ENCODE data around the gene STOML1. TPM values are rescaled to one million over a fixed set of nuclear protein-coding genes. Genes with fewer than 3 reads are reported as not detected.

STOML1 gene
- total and polyA plus RNA-seq, 10 of the 15 experiments (the other 5 are each of a cell fraction or from before 2014, with no cell fraction given): 0.14 to 13.6 (median 8.3) TPM

- no peak for FAIRE-seq
- 84% methylated on average over 9 of the region's 9 CpGs for WGBS (ENCODE audit: insufficient coverage, insufficient replicate concordance, low lambda C conversion rate, missing lambda C conversion rate)
- Histone ChIP-seq H3K27ac (ENCODE audit: control insufficient read depth, insufficient read depth) (no peak overlapping the region), H4K20me1 (ENCODE audit: control insufficient read depth, insufficient read depth) (no peaks in the 10 kb centered on the region), H3K9ac (ENCODE audit: control insufficient read depth, insufficient read depth, low read length) (no peak overlapping the region), H3K4me1 (ENCODE audit: control insufficient read depth, insufficient read depth, low read length) (peaks cover 44% of the 10 kb centered on the region), H3K4me2 (ENCODE audit: control insufficient read depth, insufficient read depth) (no peak overlapping the region), H3K4me3 (no peak overlapping the region), H3K9me3 (replicated peaks; ENCODE audit: control insufficient read depth, insufficient read depth, low read length) (no peaks in the 10 kb centered on the region), H3K36me3 (ENCODE audit: control insufficient read depth in 2 of 2, insufficient read depth in 2 of 2, low read length in 1 of 2) (no peaks in the 10 kb centered on the region; a peak in 1 of 4 replicates), H2AFZ (ENCODE audit: control insufficient read depth, low read depth, low read length) (no peak overlapping the region), H3K79me2 (ENCODE audit: control insufficient read depth, insufficient read depth, low read length) (peaks cover 4% of the 10 kb centered on the region; the same call in 1 of the 2 replicates), H3K27me3 (replicated peaks in 1 of 2; ENCODE audit: control insufficient read depth in 2 of 2, insufficient read depth in 2 of 2, low read length in 1 of 2) (no peaks in the 10 kb centered on the region)
- CTCF ChIA-PET: interaction anchor here (0.8 to 4.1 kb wide), 5 partner anchors 13 to 60 kb away, joined by 3 to 33 read pairs (median 9); no protein-coding TSS in a partner anchor
- no peak for ATAC-seq
- no peak for DNase-seq (ENCODE audit: low read depth, low spot score)
- BruUV-seq (replicated peaks): no TSS peak
- SMC1A ChIA-PET (ENCODE audit: uncharacterized antibody, unreplicated experiment): interaction anchor here (1.8 to 2.0 kb wide), 2 partner anchors 15 to 18 kb away, joined by 8 to 11 read pairs; no protein-coding TSS in a partner anchor
- RAD21 ChIA-PET (ENCODE audit: unreplicated experiment): interaction anchor here (0.5 to 2.5 kb wide), 3 partner anchors 10 to 67 kb away, joined by 3 to 11 read pairs (median 5); no protein-coding TSS in a partner anchor
- intact Hi-C loops (cut with micrococcal nuclease; ENCODE audit: unreplicated experiment) (no loop called here), in situ Hi-C loops (cut with MboI) (no loop called here)
- POLR2A ChIA-PET: interaction anchor here (0.6 to 2.1 kb wide), 4 partner anchors 11 to 1580 kb away, joined by 3 to 6 read pairs (median 4); no protein-coding TSS in a partner anchor
- TF ChIP-seq TARDBP (IDR thresholded peaks at IDR 0.05; ENCODE audit: borderline replicate concordance): no peak
- TF ChIP-seq TAF1 (IDR thresholded peaks at IDR 0.05; ENCODE audit: borderline replicate concordance, low read depth, low read length): no peak
- no peak for TF ChIP-seq STAT1 (conservative IDR thresholded peaks at IDR 0.05)
- TF ChIP-seq CREM (IDR thresholded peaks at IDR 0.05; ENCODE audit: low read depth): no peak
- TF ChIP-seq RBBP5 (conservative IDR thresholded peaks at IDR 0.05): no peak
- TF ChIP-seq RAD21 (IDR thresholded peaks at IDR 0.05; ENCODE audit: insufficient read depth, low read depth, low read length): no peak
- no peak for TF ChIP-seq ZNF24 (IDR thresholded peaks at IDR 0.05)
- TF ChIP-seq SREBF2 (IDR thresholded peaks at IDR 0.05; ENCODE audit: low read length): no peak
These were observed 2.9 kb downstream of the STOML1 start for GRCh38 chr15:73989001-73989798.
